ENCODE results near the gene KSR2. TPM values are rescaled to one million over a fixed set of nuclear protein-coding genes. Genes with fewer than 3 reads are reported as not detected.

KSR2 gene
- total RNA-seq, 1 experiment from 2014 or later: 1.3 TPM

- H3K27ac Mint-ChIP-seq: no peak overlapping the region
- Histone ChIP-seq H3K9ac (ENCODE audit: extremely low read depth, insufficient read length, low read length) (no peak overlapping the region), H3K14ac (ENCODE audit: insufficient read depth, low read length) (no peak overlapping the region), H3K9me3 (ENCODE audit: control insufficient read depth, low read depth, low read length) (no peaks in the 10 kb centered on the region), H3K56ac (ENCODE audit: insufficient read length, low read depth, low read length) (no peak overlapping the region), H3K23me2 (ENCODE audit: insufficient read length, low read depth, low read length, poor library complexity, severe bottlenecking) (no peaks in the 10 kb centered on the region), H2AK5ac (ENCODE audit: insufficient read length, low read length) (no peak overlapping the region), H2BK15ac (ENCODE audit: low read depth, low read length) (no peak overlapping the region), H2BK20ac (ENCODE audit: low read depth, low read length, poor library complexity, severe bottlenecking) (no peak overlapping the region), H4K91ac (ENCODE audit: insufficient read length, low read depth, low read length) (no peak overlapping the region), H3K79me2 (ENCODE audit: insufficient read depth, low read length) (no peaks in the 10 kb centered on the region), H3T11ph (ENCODE audit: low read length) (no peak overlapping the region), H3K4me2 (ENCODE audit: insufficient read depth, insufficient read length, low read length) (no peak overlapping the region), H3K4ac (ENCODE audit: low read depth, low read length) (no peak overlapping the region), H3K27me3 (ENCODE audit: insufficient read depth, low read length) (no peaks in the 10 kb centered on the region), H4K20me1 (ENCODE audit: control insufficient read depth, insufficient read depth, insufficient read length) (no peaks in the 10 kb centered on the region), H4K8ac (replicated peaks; ENCODE audit: insufficient read length, low read depth, low read length) (no peak overlapping the region), H3K79me1 (ENCODE audit: insufficient read depth, low read depth, low read length, poor library complexity, severe bottlenecking) (no peaks in the 10 kb centered on the region), H3K18ac (ENCODE audit: insufficient read length, low read depth, low read length) (no peak overlapping the region), H3K4me1 (ENCODE audit: insufficient read depth, low read length) (no peaks in the 10 kb centered on the region), H2AFZ (ENCODE audit: low read length) (no peak overlapping the region), H2BK120ac (ENCODE audit: low read depth, low read length, poor library complexity, severe bottlenecking) (no peak overlapping the region), H3K23ac (ENCODE audit: insufficient read length, low read depth, low read length) (no peak overlapping the region), H2BK5ac (ENCODE audit: insufficient read length, low read length) (no peak overlapping the region), H3K27ac (ENCODE audit: insufficient read length, low read depth, low read length) (no peak overlapping the region), H2BK12ac (ENCODE audit: insufficient read length, low read depth, low read length) (no peak overlapping the region), H4K5ac (ENCODE audit: insufficient read length, low read depth, low read length) (no peak overlapping the region)
- no peaks in the 10 kb centered on the region for H3K36me3 Mint-ChIP-seq (ENCODE audit: insufficient read depth in 1 of 3, low read depth in 3 of 3)
- no peak for TF ChIP-seq CTCF (conservative IDR thresholded peaks at IDR 0.05)
- no CpG with 5 or more reads among the region's 1 CpG for WGBS (ENCODE audit: extremely low coverage, insufficient read length, low lambda C conversion rate)
- H3K4me3 Mint-ChIP-seq: no peak overlapping the region
- H3K4me1 Mint-ChIP-seq: no peaks in the 10 kb centered on the region
- DNase-seq: no peak
- peaks cover 2 to 6% of the 10 kb centered on the region in 2 experiments; a peak in 4 of 5 replicates for H3K9me3 Mint-ChIP-seq
- peaks cover 5% of the 10 kb centered on the region; the same call in 1 of the 2 replicates for H3K27me3 Mint-ChIP-seq (ENCODE audit: low read depth)
Observed at GRCh38 chr12:117743761-117744160, 225.0 kb downstream of the KSR2 start.

All from H9 (cell line).